Natural killer cell (primary cell): ENCODE measurements around the gene SYNE3. TPM values are rescaled to one million over a fixed set of nuclear protein-coding genes. Genes with fewer than 3 reads are reported as not detected.

ENCODE experiments used
- ATAC-seq, 3 donors: fragments of 150-1000 bp in 2 of 3; fragments of 200-7000 bp in 1 of 3; cut with Tn5 transposase; 1 replicate in 1 of 3; 2 replicates in 2 of 3; pipeline ENCODE4 v1.10.0; 2021; ENCODE audit warnings: mild to moderate bottlenecking in 2 of 3, moderate library complexity in 2 of 3
- DNase-seq, 2 donors: peaks; one replicate each; pipeline versions ENCODE4 v3.0.0 to v3.0.0-alpha.2; 2013 to 2021; ENCODE audit warnings: mixed read lengths in 1 of 2
- H3K27ac ChIP-seq: one replicate; pipeline ENCODE4 v1.5.1; 2013; ENCODE audit warnings: mild to moderate bottlenecking, low read length
- H3K27me3 ChIP-seq: one replicate; pipeline ENCODE4 v1.6.1; 2013; ENCODE audit warnings: low read length; ENCODE audit not compliant: control insufficient read depth, insufficient read depth
- H3K36me3 ChIP-seq: one replicate; pipeline ENCODE4 v1.6.1; 2013; ENCODE audit warnings: low read length; ENCODE audit not compliant: control insufficient read depth, insufficient read depth
- H3K4me1 ChIP-seq: one replicate; pipeline ENCODE4 v1.6.1; 2013; ENCODE audit warnings: low read length; ENCODE audit not compliant: control insufficient read depth, insufficient read depth
- H3K4me3 ChIP-seq: one replicate; pipeline ENCODE4 v1.5.1; 2013; ENCODE audit warnings: low read length
- H3K9me3 ChIP-seq: one replicate; pipeline ENCODE4 v1.6.1; 2013; ENCODE audit warnings: low read length; ENCODE audit not compliant: control insufficient read depth, insufficient read depth
- H3K27ac Mint-ChIP-seq, 2 donors: one replicate each; pipeline ENCODE4 v1.8.0; 2022; ENCODE audit warnings: mild to moderate bottlenecking in 2 of 2, mixed read lengths in 2 of 2, moderate library complexity in 1 of 2
- H3K27me3 Mint-ChIP-seq, 2 donors: one replicate each; pipeline ENCODE4 v1.8.0; 2022; ENCODE audit warnings: low read depth in 2 of 2, mixed read lengths in 2 of 2
- H3K36me3 Mint-ChIP-seq: one replicate; pipeline ENCODE4 v1.8.0; 2022; ENCODE audit warnings: mixed read lengths
- H3K4me1 Mint-ChIP-seq, 2 donors: one replicate each; pipeline ENCODE4 v1.8.0; 2022; ENCODE audit warnings: mixed read lengths in 2 of 2
- H3K4me3 Mint-ChIP-seq: one replicate; pipeline ENCODE4 v1.8.0; 2022; ENCODE audit warnings: mild to moderate bottlenecking, moderate library complexity, mixed read lengths
- H3K9me3 Mint-ChIP-seq, 2 donors: one replicate each; pipeline ENCODE4 v1.8.0; 2022; ENCODE audit warnings: mixed read lengths in 2 of 2
- CTCF ChIP-seq: fragments of 200-600 bp; IDR thresholded peaks from one replicate; pipeline ENCODE4 v1.8.0; 2022; ENCODE audit warnings: antibody characterized with exemption
- WGBS: methylation state at CpG from one replicate; pipeline ENCODE4 v1.1.7; 2013; ENCODE audit warnings: missing lambda C conversion rate; ENCODE audit not compliant: insufficient coverage; 5-methylcytosine and 5-hydroxymethylcytosine counted together
- intact Hi-C: fragments of 100-400 bp; cut with micrococcal nuclease; formaldehyde crosslinking; loops from one replicate; pipeline ENCODE4 v1.14.2; 2022
- total RNA-seq, 4 donors: library from RNA; stranded (reverse); fragments of 120-200 nt in 1 of 4; gene quantifications; one replicate each; pipeline versions ENCODE4 v1.2.3 to v1.2.4, GENCODE V29; 2013 to 2022

The SYNE3 gene
- 10 to 100 TPM; 10.6 to 17.3 (median 15.4) TPM for total RNA-seq
- total RNA-seq (2013): 18.7 TPM

- Mint-ChIP-seq H3K27me3 (no peaks in the 10 kb centered on the region), H3K4me1 (peaks cover 36 to 44% of the 10 kb centered on the region in 2 donors), H3K27ac (peak within 1 kb of the TSS; percentile 76 to 88), H3K36me3 (no peaks in the 10 kb centered on the region), H3K9me3 (no peaks in the 10 kb centered on the region), H3K4me3 (peak within 1 kb of the TSS; percentile 85)
- Histone ChIP-seq H3K27me3 (no peaks in the 10 kb centered on the region), H3K4me1 (peaks cover 66% of the 10 kb centered on the region), H3K9me3 (no peaks in the 10 kb centered on the region), H3K27ac (peak within 1 kb of the TSS; percentile 74), H3K4me3 (peak within 1 kb of the TSS; percentile 41), H3K36me3 (no peaks in the 10 kb centered on the region)
- peak in 1 of 2 donors; percentile 76 for DNase-seq
- ATAC-seq: peak; percentile 44 to 68 (median 52)
- intact Hi-C loops: loop anchor here (1.0 kb wide), 2 partner anchors 18 to 36 kb away; no protein-coding TSS in a partner anchor
- 20% methylated on average over 58 of the region's 60 CpGs for WGBS
- no peak for TF ChIP-seq CTCF
Measured at GRCh38 chr14:95516554-95517181, at the start of gene SYNE3. Gene SYNE3 (minus strand): TSS chr14:95516650. CDS start chr14:95475821, 40,829 bp downstream.

GRCh38 chr14:95564060-95564459 lies 47.6 kb upstream of the SYNE3 start:
- Mint-ChIP-seq H3K4me3 (no peak overlapping the region), H3K27ac (no peak overlapping the region), H3K9me3 (no peaks in the 10 kb centered on the region), H3K27me3 (peaks cover 0 to 8% of the 10 kb centered on the region in 2 donors), H3K36me3 (no peaks in the 10 kb centered on the region), H3K4me1 (peaks cover 0 to 11% of the 10 kb centered on the region in 2 donors)
- 89% methylated on average over 4 of the region's 4 CpGs for WGBS
- no peaks in the 10 kb centered on the region for H3K27me3 ChIP-seq
- H3K4me3 ChIP-seq: no peak overlapping the region
- intact Hi-C loops: no loop called here
- DNase-seq (no peak), ATAC-seq (no peak)
- H3K4me1 ChIP-seq: peaks cover 4% of the 10 kb centered on the region
- H3K36me3 ChIP-seq: no peaks in the 10 kb centered on the region
- H3K9me3 ChIP-seq: no peaks in the 10 kb centered on the region
- TF ChIP-seq CTCF: no peak
- no peak overlapping the region for H3K27ac ChIP-seq

GRCh38 chr14:95562892-95563685 lies 46.6 kb upstream of the SYNE3 start:
- intact Hi-C loops: no loop called here
- Histone ChIP-seq H3K4me1 (peaks cover 4% of the 10 kb centered on the region), H3K27me3 (no peaks in the 10 kb centered on the region), H3K9me3 (no peaks in the 10 kb centered on the region), H3K4me3 (no peak overlapping the region), H3K36me3 (no peaks in the 10 kb centered on the region), H3K27ac (no peak overlapping the region)
- Mint-ChIP-seq H3K4me3 (no peak overlapping the region), H3K27ac (no peak overlapping the region), H3K4me1 (peaks cover 0 to 11% of the 10 kb centered on the region in 2 donors), H3K9me3 (no peaks in the 10 kb centered on the region), H3K36me3 (no peaks in the 10 kb centered on the region), H3K27me3 (peaks cover 0 to 8% of the 10 kb centered on the region in 2 donors)
- ATAC-seq (peak in 1 of 3 donors; percentile 42), DNase-seq (no peak)
- 85% methylated on average over 18 of the region's 18 CpGs for WGBS
- no peak for TF ChIP-seq CTCF
